ENCODE measurements around the gene CNOT1. TPM values are rescaled to one million over a fixed set of nuclear protein-coding genes. Genes with fewer than 3 reads are reported as not detected.

The CNOT1 gene
- total and polyA plus RNA-seq, 10 of the 15 experiments (the other 5 are each of a cell fraction or from before 2014, with no cell fraction given) = 101 to 246 (median 175) TPM

- no peak overlapping the region for H3K27ac ChIP-seq (ENCODE audit: control insufficient read depth, insufficient read depth)
- peaks cover 4% of the 10 kb centered on the region; the same call in 1 of the 2 replicates for H3K4me1 ChIP-seq (ENCODE audit: control insufficient read depth, insufficient read depth, low read length)
- SMC1A ChIA-PET (ENCODE audit: uncharacterized antibody, unreplicated experiment) = interaction anchor here (1.0 to 2.2 kb wide), 3 partner anchors 18 to 77 kb away, joined by 3 to 9 read pairs (median 4); no protein-coding TSS in a partner anchor
- WGBS (ENCODE audit: insufficient coverage, insufficient replicate concordance, low lambda C conversion rate, missing lambda C conversion rate) = 75% methylated on average over 3 of the region's 3 CpGs
- no peaks in the 10 kb centered on the region for H4K20me1 ChIP-seq (ENCODE audit: control insufficient read depth, insufficient read depth)
- in situ Hi-C loops (cut with MboI) = no loop called here
- no peaks in the 10 kb centered on the region for H3K79me2 ChIP-seq (ENCODE audit: control insufficient read depth, insufficient read depth, low read length)
- POLR2A ChIA-PET = no interaction called here
- ATAC-seq = peak; percentile 72
- H3K4me2 ChIP-seq (ENCODE audit: control insufficient read depth, insufficient read depth) = no peak overlapping the region
- no TSS peak for BruUV-seq (replicated peaks)
- intact Hi-C loops (cut with micrococcal nuclease; ENCODE audit: unreplicated experiment) = loop anchor here (1.0 kb wide), 1 partner anchor 78 kb away; no protein-coding TSS in a partner anchor
- no peaks in the 10 kb centered on the region for H3K27me3 ChIP-seq (replicated peaks in 1 of 2; ENCODE audit: control insufficient read depth in 2 of 2, insufficient read depth in 2 of 2, low read length in 1 of 2)
- no peak for DNase-seq (ENCODE audit: low read depth, low spot score)
- RAD21 ChIA-PET (ENCODE audit: unreplicated experiment) = interaction anchor here (1.3 to 1.6 kb wide), 2 partner anchors 74 to 78 kb away, joined by 3 to 16 read pairs; no protein-coding TSS in a partner anchor
- no peak overlapping the region for H3K9ac ChIP-seq (ENCODE audit: control insufficient read depth, insufficient read depth, low read length)
- no peak for FAIRE-seq
- no peak overlapping the region for H3K4me3 ChIP-seq
- no peak overlapping the region for H2AFZ ChIP-seq (ENCODE audit: control insufficient read depth, low read depth, low read length)
- CTCF ChIA-PET = interaction anchor here (0.6 to 1.8 kb wide), 4 partner anchors 10 to 121 kb away, joined by 3 to 26 read pairs (median 4); no protein-coding TSS in a partner anchor
- no peaks in the 10 kb centered on the region; a peak in 1 of 4 replicates for H3K36me3 ChIP-seq (ENCODE audit: control insufficient read depth in 2 of 2, insufficient read depth in 2 of 2, low read length in 1 of 2)
- no peaks in the 10 kb centered on the region for H3K9me3 ChIP-seq (replicated peaks; ENCODE audit: control insufficient read depth, insufficient read depth, low read length)
- TF ChIP-seq EP300 (IDR thresholded peaks at IDR 0.05; ENCODE audit: borderline replicate concordance in 1 of 2, control insufficient read depth in 1 of 2, low read depth in 2 of 2, low read length in 2 of 2) (no peak), POLR2AphosphoS2 (IDR thresholded peaks at IDR 0.05; ENCODE audit: low read depth, low read length) (no peak), SREBF2 (IDR thresholded peaks at IDR 0.05; ENCODE audit: low read length) (no peak), SUZ12 (IDR thresholded peaks at IDR 0.05; ENCODE audit: unreplicated experiment) (no peak), NR2C1 (IDR thresholded peaks at IDR 0.05) (no peak), ZZZ3 (IDR thresholded peaks at IDR 0.05; ENCODE audit: control insufficient read depth, insufficient read length, low read depth) (no peak), RBBP5 (conservative IDR thresholded peaks at IDR 0.05) (no peak), RAD21 (IDR thresholded peaks at IDR 0.05; ENCODE audit: insufficient read depth, low read depth, low read length) (peak; percentile 43), CEBPB (IDR thresholded peaks at IDR 0.05; ENCODE audit: borderline replicate concordance in 1 of 2, low read depth in 2 of 2, low read length in 2 of 2) (no peak), SMC3 (IDR thresholded peaks at IDR 0.05; ENCODE audit: borderline replicate concordance, low read length) (peak; percentile 26; the same call in 1 of the 2 replicates), MEF2A (IDR thresholded peaks at IDR 0.05; ENCODE audit: insufficient read depth, low read depth, low read length) (no peak), HDAC2 (IDR thresholded peaks at IDR 0.05) (no peak), FOXM1 (IDR thresholded peaks at IDR 0.05; ENCODE audit: low read depth, low read length) (no peak), BCL11A (IDR thresholded peaks at IDR 0.05; ENCODE audit: low read depth, low read length) (no peak), FOS (IDR thresholded peaks at IDR 0.05; ENCODE audit: borderline replicate concordance, extremely low read depth, insufficient read length) (no peak), PAX8 (IDR thresholded peaks at IDR 0.05) (no peak), SIN3A (IDR thresholded peaks at IDR 0.05; ENCODE audit: low read depth, low read length) (no peak), ZNF384 (IDR thresholded peaks at IDR 0.05; ENCODE audit: borderline replicate concordance, low read depth, low read length) (no peak)
- TF ChIP-seq, protein P1, sequence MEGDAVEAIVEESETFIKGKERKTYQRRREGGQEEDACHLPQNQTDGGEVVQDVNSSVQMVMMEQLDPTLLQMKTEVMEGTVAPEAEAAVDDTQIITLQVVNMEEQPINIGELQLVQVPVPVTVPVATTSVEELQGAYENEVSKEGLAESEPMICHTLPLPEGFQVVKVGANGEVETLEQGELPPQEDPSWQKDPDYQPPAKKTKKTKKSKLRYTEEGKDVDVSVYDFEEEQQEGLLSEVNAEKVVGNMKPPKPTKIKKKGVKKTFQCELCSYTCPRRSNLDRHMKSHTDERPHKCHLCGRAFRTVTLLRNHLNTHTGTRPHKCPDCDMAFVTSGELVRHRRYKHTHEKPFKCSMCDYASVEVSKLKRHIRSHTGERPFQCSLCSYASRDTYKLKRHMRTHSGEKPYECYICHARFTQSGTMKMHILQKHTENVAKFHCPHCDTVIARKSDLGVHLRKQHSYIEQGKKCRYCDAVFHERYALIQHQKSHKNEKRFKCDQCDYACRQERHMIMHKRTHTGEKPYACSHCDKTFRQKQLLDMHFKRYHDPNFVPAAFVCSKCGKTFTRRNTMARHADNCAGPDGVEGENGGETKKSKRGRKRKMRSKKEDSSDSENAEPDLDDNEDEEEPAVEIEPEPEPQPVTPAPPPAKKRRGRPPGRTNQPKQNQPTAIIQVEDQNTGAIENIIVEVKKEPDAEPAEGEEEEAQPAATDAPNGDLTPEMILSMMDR (IDR thresholded peaks at IDR 0.05 in 2 of 3, conservative IDR thresholded peaks at IDR 0.05 in 1 of 3; ENCODE audit: control insufficient read depth in 2 of 3, extremely low read depth in 1 of 3, insufficient read depth in 1 of 3, low read depth in 3 of 3, low read length in 3 of 3) = peak; percentile 18 to 44 (median 43); a peak in 2 of 6 replicates
- TF ChIP-seq, protein P2, sequence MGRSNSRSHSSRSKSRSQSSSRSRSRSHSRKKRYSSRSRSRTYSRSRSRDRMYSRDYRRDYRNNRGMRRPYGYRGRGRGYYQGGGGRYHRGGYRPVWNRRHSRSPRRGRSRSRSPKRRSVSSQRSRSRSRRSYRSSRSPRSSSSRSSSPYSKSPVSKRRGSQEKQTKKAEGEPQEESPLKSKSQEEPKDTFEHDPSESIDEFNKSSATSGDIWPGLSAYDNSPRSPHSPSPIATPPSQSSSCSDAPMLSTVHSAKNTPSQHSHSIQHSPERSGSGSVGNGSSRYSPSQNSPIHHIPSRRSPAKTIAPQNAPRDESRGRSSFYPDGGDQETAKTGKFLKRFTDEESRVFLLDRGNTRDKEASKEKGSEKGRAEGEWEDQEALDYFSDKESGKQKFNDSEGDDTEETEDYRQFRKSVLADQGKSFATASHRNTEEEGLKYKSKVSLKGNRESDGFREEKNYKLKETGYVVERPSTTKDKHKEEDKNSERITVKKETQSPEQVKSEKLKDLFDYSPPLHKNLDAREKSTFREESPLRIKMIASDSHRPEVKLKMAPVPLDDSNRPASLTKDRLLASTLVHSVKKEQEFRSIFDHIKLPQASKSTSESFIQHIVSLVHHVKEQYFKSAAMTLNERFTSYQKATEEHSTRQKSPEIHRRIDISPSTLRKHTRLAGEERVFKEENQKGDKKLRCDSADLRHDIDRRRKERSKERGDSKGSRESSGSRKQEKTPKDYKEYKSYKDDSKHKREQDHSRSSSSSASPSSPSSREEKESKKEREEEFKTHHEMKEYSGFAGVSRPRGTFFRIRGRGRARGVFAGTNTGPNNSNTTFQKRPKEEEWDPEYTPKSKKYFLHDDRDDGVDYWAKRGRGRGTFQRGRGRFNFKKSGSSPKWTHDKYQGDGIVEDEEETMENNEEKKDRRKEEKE (IDR thresholded peaks at IDR 0.05) = no peak
These were observed 49.1 kb upstream of the CNOT1 start for GRCh38 chr16:58678716-58679115.
